HuH-7.5 (cell line): ENCODE results near the gene CCDC81.
A peak's percentile ranks its signal among the peaks of the same experiment; 100 is the strongest.
"Not testable (repeated sequence)": the region's sequence is repeated elsewhere in the genome, so short reads cannot be mapped to it uniquely, and the experiment has no call there.

ENCODE experiments used
- DNase-seq: peaks from one replicate; pipeline ENCODE4 v3.0.0; 2011; ENCODE audit warnings: low spot score

Gene CCDC81

DNA sequence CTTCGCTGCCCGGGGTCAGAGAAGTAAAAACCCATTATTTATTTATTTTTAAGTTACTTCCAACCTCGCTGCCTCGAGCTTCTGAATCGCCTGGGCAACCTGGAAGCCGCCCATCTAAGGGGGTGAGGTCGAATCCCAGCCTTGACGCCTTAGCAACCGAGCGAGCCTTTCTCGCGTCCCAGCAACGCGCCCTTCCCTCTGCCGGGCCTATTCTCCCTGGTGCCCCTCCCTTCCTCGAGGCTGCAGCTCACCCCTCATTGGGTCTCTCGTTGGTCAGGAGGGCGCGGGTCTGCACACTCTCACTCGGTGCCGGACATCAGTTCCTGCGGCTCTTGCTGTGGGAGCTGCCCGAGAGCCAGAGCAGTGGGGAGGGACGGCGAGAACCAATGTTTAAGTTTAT lies at the start of gene CCDC81:
Gene CCDC81 (plus strand): TSS at position 302 of the 400 bp plus-strand sequence. CDS start 277 bp downstream, outside the sequence.
- DNase-seq, result no peak

DNA sequence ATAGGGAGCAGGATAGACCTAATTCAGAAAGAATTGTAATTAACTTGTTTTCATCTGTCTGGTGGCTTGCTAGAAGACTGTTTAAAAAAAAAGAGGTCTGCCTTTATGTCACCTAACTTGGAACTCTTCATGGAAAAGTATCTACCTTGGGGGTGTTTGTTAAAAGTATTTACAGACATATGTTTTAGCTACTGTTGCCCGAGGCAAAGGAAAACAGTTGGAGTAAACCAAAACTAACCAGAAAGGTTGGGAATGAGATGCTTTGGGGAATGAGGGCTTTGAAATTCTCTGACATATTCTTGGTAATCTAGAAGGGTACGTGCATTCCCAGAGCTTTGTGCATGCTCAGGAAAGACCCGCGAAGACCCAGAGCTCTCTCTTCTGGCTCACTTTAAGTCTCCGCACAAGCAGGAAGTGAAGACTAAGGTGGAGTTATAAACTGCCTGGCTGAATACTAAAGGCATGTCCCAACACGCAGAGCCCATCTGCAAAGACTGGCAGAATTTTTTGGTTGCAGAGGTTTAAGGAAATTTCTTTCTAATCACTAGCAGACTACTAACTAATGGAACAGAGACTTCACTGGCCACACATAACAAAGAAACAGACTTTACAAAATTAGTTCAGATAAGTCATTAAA lies 39.4 kb upstream of the CCDC81 start:
- no peak for DNase-seq

DNA sequence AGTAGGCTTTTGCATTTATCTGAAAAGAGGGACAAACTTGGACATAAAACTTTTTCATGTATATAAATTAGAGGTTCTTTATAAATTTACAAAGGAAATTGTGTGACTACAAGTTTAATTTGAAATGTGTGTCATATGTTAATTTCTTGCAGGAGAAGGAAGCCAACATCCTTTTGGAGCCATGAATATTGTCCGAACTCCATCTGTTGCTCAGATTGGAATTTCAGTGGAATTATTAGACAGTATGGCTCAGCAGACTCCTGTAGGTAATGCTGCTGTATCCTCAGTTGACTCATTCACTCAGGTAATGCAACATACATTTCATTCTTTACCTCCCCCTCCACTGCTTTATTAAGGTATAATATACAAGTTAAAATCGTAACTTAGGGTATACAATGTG lies 37.5 kb upstream of the CCDC81 start:
- no peak for DNase-seq

DNA sequence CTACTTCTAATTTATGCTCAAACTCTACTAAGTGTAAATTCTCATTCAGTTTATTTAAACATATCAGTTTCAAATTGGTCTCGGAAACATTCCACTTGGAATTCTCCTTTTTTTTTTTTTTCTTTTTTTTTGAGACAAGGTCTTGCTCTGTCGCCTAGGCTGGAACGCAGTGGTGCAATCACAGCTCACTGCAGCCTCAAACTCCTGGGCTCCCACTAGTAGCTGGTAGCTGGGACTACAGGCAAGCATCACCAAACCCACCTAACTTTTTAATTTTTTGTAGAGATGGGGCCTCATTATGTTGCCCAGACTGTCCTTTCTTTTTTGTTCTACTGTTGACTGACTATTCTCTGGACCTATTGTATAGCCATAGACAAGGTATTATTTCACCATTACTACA lies 33.3 kb upstream of the CCDC81 start:
- no peak for DNase-seq

DNA sequence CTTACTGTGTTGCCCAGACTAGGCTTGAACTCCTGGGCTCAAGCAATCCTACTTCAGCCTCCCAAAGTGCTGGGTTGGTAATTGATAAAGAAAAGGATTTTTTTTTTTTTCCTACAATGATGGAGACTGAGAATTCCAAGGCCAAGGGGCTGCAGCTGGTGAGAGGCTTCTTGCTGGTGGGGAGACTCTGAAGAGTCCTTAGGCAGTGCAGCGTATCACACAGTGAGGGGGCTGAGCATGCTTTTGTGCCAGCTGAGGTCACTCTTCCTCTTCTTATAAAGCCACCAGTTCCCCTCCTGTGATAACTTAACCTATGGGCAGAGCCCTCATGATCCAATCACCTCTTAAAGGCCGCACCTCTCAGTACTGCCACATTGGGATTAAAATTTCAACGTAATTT lies 28.2 kb upstream of the CCDC81 start:
- no peak for DNase-seq

DNA sequence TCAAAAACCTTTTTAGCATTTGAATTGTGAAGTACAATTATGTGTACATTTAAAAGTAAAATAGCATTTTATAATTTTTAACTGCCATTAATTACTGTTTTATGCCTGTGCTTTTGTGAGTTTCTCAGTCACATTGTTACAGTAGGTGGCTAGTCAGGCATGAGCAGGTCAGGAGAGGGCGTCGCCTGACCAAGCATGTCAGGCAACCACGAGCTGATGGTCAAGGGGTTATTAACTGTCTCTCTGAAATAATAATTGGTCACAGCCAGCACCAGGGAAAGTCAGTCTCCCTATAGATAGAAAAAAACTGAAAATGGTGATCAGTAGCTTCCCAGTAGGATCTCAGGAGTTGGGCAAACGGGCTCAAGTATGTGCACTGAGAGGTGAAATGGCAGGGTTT lies 19.4 kb upstream of the CCDC81 start:
- DNase-seq, result no peak

DNA sequence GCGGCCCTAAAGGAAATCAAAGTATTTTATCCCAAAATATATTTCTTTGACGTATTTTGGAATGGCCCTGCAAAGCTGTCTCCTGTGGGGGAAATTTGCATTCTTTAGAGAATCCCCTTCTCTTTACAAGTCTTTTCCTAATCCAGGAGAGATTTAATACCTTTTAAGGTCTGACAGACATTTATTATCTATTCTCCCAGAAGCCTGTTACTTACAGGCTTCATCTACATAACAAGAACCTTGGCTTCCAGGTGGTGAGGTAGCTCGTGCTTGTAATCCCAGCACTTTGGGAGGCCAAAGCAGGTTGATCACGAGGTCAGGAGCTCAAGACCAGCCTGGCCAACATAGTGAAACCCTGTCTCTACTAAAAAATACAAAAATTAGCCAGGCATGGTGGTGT lies 17.3 kb upstream of the CCDC81 start:
- DNase-seq, result not testable (repeated sequence)

DNA sequence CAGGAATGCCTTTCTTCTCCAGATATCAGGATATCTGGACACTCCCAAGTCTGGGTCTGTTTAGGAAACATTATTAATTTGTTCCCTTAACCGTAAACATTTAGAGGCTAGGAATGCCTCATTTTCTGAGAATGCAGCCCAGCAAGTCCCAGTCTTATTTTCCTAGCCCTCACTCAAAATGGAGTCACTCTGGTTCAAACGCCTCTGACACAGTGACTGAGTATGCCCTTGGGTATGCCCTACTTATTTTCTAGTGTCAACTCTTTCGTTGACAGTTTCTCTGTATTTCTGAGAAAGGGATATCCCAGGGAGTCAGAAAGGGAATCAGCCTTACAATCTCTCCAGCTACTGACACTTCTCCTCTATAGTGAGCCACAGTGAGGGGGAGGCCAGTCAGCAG lies 16.0 kb upstream of the CCDC81 start:
- no peak for DNase-seq

DNA sequence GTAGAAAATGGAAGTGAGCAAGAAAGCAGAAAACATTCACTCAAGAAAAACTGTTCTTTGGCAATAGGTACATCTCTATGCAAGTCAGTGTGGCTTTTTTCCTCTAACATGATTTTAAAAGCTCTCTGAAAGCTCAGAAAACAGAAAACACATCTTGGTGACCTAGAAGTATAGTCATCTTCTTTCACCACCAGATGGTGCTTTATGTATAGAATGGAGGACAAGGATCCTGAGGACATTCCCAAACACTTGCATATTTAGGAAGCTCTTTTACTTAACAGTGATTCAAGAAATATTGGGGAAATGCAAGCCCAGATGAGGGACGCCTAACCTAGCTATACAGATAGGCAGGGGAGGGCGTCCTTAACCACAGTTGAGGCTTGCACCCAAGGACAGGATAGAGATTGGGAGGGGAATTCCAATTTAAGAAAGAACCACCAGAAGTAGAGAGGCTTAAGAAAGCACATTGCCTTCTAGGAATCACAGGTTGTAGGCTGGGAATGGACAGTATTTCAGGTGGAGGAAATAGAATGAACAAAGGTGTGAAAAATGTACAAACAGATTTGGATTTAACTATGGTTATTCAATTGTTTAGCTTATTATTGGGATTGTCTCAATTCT lies 13.8 kb upstream of the CCDC81 start:
- peak; percentile 26 for DNase-seq

DNA sequence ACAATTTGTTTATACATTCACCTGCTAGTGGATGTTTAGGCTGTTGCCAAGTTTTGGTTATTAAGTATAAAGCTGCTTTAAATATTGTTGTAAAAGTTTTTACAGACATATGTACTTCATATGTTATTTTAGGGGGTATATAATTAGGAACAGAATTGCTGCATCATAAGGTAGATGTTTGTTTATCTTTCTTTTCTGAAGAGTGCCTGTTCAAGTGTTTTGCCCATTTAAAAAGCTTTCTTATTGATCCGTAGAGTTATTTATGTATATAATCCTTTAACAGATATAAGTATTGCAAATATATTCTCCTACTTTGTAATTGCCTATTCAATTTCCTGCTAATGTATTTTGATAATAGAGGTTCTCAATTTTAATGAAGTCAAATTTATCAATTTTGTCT lies 11.3 kb upstream of the CCDC81 start:
- no peak for DNase-seq

DNA sequence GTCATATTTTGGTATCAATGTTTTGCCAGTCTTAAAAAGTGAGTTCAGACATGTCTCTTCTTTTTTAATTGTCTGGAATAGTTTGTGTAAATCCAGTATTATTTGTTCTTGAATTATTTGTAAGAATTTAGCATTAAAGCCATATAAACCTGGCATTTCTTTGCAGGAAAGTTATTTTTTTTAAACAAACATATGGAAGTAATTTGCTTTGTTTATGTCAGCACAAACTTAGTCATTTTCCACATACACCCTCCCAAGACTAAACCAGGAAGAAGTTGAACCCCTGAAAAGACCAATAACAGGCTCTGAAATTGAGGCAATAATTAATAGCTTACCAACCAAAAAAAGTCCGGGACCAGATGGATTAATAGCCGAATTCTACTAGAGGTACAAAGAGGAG lies 9.1 kb upstream of the CCDC81 start:
- DNase-seq, result no peak

DNA sequence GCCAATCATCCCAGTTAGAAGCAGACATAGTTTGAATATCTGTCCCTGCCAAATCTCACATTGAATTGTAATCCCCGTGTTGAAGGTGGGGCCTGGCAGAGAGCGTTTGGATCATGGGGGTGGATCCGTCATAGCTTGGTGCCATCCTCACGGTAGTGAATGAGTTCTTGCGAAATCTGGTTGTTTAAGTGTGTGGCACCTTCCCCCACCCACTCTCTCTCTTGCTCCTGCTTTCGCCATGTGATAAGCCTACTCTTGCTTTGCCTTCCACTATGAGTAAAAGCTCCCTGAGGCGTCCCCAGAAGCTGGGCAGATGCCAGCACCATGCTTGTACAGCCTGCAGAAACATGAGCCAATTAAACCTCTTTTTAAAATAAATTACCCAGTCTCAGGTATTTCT lies 5.0 kb upstream of the CCDC81 start:
- no peak for DNase-seq

DNA sequence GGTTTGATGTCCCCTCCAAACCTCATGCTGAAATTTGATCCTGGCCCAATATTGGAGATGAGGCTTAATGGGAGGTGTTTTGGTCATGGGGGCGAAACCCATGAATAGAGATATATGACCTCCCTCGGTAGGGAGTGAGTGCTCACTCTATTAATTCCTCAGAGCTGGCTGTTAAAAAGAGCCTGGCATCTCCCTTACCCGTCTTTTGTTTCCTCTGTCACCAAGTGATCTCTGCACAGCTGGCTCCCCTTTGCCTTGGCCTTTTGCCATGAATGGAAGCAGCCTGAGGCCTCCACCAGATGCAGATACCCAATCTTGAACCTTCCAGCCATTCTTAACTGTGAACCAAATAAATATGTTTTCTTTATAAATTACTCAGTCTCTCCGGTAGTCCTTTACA lies 4.5 kb upstream of the CCDC81 start:
- no peak for DNase-seq

DNA sequence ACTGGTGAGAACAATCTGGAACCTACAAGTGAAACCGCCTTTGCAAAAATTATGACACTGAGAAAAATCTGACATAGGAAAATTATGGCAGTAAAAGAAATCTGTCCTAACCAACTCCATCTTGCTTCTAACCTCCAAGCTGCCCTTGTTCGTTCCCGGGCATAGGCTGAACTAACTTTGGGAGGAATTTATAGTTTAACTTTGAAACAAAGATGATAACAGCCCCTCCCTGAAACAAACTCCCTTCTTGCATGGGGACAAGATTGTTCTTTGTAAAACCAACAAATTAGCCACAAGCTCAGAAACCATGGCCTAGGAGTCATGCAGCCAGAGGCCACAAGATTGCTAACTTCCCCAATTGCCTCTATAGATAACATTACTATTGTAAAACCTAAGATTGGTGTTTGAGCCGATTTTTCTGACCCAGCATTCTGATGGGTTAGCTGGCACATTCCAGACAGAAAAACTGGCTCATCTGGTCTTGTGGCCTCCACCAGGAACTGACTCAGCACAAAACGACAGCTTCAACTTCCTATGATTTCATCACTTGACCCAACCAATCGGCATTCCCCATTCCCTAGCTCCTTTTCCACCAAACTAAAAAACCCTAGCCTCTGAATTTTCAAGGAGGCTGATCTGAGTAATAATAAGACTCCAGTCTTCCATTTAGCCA lies 3.6 kb upstream of the CCDC81 start:
- DNase-seq, result no peak

DNA sequence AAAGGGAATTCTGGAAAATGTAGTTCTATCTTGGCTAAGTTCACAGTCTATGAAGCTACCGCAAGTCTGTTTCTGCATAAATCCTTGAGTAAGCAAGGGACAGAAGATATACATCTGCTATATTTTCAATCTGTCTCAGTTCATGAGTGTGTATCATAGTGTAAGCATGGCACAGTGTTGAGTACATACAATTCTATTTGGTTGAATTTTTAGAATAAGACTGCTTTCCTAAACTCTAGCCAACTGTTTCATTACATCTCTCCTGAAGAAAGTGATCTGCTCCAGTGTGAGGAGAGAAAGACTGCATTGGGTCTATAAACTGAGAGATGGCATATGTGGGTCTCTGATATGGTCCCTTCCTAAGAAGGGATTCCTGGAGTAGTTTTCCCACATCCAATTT lies 2.6 kb upstream of the CCDC81 start:
- DNase-seq, result no peak

DNA sequence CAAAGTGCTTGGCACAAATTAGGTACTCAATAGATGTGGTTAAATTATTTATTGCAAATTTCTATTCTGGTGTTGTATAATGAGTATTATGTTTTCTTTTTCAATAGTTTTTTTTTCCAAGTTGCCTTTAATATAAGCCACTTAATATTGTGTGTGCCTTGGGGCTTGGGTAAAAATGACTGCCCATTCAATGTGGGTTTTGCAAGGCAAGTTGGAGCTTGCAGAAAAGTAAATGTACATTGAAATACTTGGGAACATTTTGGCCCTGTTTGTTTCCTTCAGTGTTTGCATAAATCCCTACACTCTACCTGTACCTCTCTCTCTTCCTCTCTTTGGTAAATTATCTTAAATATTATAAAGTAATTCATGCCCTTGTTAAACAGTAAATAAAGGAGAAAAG lies 2.1 kb upstream of the CCDC81 start:
- no peak for DNase-seq

DNA sequence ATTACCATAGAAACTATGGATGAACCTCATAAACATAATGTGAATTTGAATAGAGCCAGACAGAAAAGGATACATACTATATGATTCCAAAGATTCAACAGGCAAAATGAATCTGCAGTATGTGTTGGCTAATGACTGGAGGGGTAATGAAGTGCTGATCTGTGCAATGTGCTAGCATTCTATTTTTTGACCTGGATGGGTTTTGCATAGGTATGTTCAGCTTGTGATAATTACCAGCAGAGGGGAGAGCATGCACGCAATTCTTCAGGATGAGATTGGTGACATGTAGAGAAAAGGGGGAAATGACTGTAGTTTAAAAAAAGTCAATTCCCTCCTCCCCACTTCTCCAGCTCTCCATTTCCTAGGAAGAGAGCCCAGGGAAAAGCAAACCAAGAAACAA lies 618 bp upstream of the CCDC81 start:
- no peak for DNase-seq

DNA sequence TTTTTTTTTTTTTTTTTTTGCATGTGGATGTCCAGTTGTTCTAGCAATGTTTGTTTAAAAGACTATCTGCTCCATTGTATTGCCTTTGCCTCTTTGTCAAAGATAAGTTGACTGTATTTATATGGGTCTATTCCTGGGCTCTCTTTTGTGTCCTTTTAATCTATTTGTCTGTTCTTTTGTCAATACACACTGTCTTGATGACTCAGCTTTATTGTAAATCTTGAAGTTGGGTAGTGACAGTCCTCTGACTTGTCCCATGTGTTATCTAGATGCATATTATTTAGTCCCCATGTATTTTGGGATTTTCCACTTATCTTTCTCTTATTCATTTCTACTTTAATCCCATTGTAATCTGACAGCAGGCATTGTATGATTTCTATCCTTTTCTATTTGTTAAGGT lies 3.3 kb downstream of the CCDC81 start:
- no peak for DNase-seq

DNA sequence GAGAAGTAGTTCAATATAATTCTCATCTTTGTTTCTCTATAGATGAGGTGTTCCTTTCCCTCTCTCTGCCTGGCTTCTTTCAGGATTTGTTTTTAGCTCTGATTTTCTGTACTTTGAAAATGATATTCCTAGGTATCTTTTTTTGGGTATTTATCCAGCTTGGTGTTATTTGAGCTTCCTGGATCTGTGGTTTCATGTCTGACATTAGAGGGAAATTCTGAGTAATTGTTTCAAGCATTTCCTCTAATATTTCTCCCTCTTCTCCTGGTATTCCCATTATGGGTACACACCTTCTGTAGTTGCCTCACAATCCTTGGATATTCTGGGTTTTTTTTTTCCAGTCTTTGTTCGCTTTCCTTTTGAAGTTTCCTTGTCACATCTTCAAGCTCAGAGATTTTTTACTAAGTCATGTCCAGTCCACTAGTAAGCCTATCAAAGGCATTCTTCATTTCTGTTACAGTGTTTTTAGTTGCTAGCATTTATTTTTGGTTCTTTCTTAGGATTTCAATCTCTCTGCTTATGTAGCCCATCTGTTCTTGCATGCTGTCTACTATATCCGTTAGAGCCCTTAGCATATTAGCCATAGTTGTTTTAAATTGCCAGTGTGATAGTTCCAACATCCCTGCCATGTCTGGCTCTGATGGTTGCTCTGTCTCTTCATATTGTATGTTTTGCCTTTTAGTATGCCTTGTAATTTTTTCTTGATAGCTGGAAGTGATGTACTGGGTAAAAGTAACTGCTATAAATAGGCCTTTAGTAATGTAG lies 5.8 kb downstream of the CCDC81 start:
- DNase-seq, result no peak

DNA sequence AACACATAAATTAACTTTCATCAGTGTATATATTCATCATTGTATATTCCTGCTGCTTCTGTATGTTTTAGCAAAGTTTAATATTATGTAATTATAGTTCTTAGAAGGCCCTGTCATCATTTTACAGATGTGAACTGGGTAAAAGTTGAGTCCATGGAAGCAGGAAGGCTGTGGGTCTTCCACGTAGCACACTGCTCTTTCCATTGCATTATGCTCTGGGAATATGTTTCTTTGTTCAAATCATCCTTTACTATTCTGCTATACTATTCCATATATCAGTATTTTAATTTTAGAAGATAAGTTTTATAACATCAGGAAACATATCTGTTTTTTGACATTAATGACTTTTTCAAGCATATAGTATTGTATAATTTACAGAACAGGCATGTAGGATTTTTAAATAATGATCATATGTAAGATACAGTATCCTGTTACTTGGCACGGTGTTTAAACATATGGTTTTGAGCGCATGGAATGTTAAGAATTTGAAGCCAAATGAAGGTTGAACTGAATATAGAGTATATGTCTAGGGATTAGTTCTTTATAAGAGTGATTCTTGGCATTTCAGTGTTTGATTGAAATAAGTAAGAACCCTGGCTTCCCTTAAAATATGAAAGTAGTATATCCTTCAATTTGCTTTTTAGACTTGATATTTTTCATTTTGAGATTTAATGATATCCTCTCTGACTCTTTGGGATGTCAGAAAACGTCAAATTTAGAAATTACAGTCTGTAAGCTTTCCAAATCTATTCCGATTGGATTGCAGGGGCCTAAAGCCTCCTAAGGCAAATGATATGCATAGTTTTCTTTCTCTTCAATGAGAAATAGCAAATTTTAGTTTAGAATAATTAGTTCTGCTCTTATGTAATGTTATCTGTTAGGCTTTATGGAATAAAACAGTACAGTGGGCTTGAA lies 8.6 kb downstream of the CCDC81 start:
- DNase-seq, result no peak

DNA sequence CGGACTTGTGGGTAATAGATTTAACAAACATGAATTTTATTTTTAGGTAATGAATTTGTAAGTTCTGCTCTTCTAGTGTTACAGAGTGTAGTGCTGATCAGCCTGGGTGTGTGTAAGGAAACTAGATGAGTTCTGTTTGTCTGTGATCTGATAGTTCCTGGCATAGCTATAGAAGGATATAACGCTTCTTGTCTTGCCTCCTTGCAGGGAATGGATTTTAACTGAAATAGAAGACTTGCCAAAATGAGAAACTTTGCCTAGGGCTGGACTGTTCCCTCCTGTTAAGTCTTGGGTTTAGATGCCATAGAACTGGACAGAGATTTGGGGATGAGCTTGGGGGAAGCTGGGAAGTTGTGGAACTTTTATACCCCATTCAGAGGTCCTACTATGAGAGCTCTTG lies 11.6 kb downstream of the CCDC81 start:
- DNase-seq, result no peak

DNA sequence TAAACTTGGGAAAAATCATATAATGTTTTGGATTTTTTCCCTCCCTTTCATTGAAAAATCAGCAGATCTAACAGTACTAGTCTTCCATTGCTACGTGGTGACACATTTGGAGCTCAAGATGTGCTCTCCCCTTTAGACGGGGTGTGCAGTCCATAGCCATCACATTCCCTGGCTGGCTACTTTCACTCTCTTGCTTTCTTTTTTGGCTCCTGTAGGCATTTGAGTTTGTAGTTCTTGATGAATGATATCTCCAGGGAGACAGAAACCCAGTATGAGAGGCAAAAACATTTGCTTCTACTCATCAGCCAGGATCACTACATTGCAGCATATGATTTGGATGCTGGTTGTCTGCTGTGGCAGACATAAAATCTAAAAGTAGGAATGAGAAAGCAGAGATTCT lies 12.1 kb downstream of the CCDC81 start:
- DNase-seq, result no peak
